B cell (primary cell): Measurements from ENCODE around the gene INSIG2. TPM values are rescaled to one million over a fixed set of nuclear protein-coding genes. Genes with fewer than 3 reads are reported as not detected.
A peak's percentile ranks its signal among the peaks of the same experiment; 100 is the strongest.

Experiments
- ATAC-seq: fragments of 200-7000 bp; cut with Tn5 transposase; one replicate; pipeline ENCODE4 v1.10.0; 2021; ENCODE audit warnings: low read depth, mild to moderate bottlenecking, moderate number of reproducible peaks, moderate library complexity
- CTCF ChIA-PET: fragments of 350-600 bp; sonication (Branson Sonifier 250); formaldehyde crosslinking; loops from one replicate; lab custom pipeline; 2021; ENCODE audit warnings: antibody characterized with exemption, inconsistent platforms; lab: Charles Lee
- POLR2A ChIA-PET: fragments of 350-600 bp; sonication (Branson Sonifier 250); formaldehyde crosslinking; loops from one replicate; lab custom pipeline; 2021; ENCODE audit warnings: antibody characterized with exemption; lab: Charles Lee
- DNase-seq: peaks from one replicate; pipeline ENCODE4 v3.0.0; 2013
- H2AFZ ChIP-seq: 2 replicates; pipeline ENCODE4 v1.6.1; 2012; ENCODE audit warnings: mild to moderate bottlenecking, low read depth, low read length; ENCODE audit not compliant: insufficient read depth, poor library complexity, severe bottlenecking
- H3K27ac ChIP-seq, 2 donors: 1 replicate in 1 of 2; 2 replicates in 1 of 2; pipeline ENCODE4 v1.5.1; 2012 to 2013; ENCODE audit warnings: low read length in 2 of 2, mild to moderate bottlenecking in 2 of 2, moderate library complexity in 1 of 2
- H3K27me3 ChIP-seq, 4 experiments: fragments of 200-600 bp in 1 of 4; sonication (generic) in 1 of 4; replicated peaks in 1 of 4; 1 replicate in 2 of 4; 2 replicates in 2 of 4; pipeline versions ENCODE4 v1.6.1 to v1.7.0; 2013 to 2016; ENCODE audit warnings: low read length in 3 of 4, mild to moderate bottlenecking in 2 of 4, mixed read lengths in 1 of 4, moderate library complexity in 1 of 4; ENCODE audit not compliant: insufficient read depth in 4 of 4, control insufficient read depth in 3 of 4; ENCODE audit errors: control extremely low read depth in 1 of 4
- H3K36me3 ChIP-seq, 2 experiments: replicated peaks in 1 of 2; 1 replicate in 1 of 2; 2 replicates in 1 of 2; pipeline versions ENCODE4 v1.6.1 to v1.7.1; 2013; ENCODE audit warnings: low read length in 1 of 2; ENCODE audit not compliant: insufficient read depth in 2 of 2, control insufficient read depth in 1 of 2; ENCODE audit errors: control extremely low read depth in 1 of 2, extremely low read depth in 1 of 2
- H3K4me1 ChIP-seq, 2 donors: fragments of 200-600 bp in 1 of 2; sonication (generic) in 1 of 2; 1 replicate in 1 of 2; 2 replicates in 1 of 2; pipeline versions ENCODE4 v1.5.1 to v1.6.1; 2013 to 2017; ENCODE audit warnings: low read length in 2 of 2; ENCODE audit not compliant: control insufficient read depth in 2 of 2, insufficient read depth in 2 of 2
- H3K4me2 ChIP-seq: replicated peaks from 2 replicates; pipeline ENCODE3; 2012; ENCODE audit warnings: mild to moderate bottlenecking, low read depth, low read length; ENCODE audit not compliant: poor library complexity, severe bottlenecking
- H3K4me3 ChIP-seq, 5 experiments: fragments of 200-600 bp in 1 of 5; sonication (generic) in 1 of 5; 1 replicate in 3 of 5; 2 replicates in 2 of 5; pipeline versions ENCODE4 v1.5.1 to v1.7.0; 2011 to 2016; ENCODE audit warnings: low read length in 4 of 5, mild to moderate bottlenecking in 4 of 5, low read depth in 2 of 5, control low read depth in 1 of 5, moderate library complexity in 1 of 5; ENCODE audit not compliant: insufficient read depth in 1 of 5; ENCODE audit errors: control extremely low read depth in 1 of 5, extremely low read depth in 1 of 5
- H3K79me2 ChIP-seq: fragments of 200-600 bp; sonication (generic); one replicate; pipeline ENCODE4 v1.6.0; 2016; ENCODE audit warnings: low read length; ENCODE audit not compliant: control insufficient read depth, insufficient read depth
- H3K9ac ChIP-seq: fragments of 200-600 bp; sonication (generic); 2 replicates; pipeline ENCODE4 v1.6.1; 2017; ENCODE audit warnings: mild to moderate bottlenecking, low read length, moderate library complexity
- H3K9me3 ChIP-seq, 3 donors: one replicate each; pipeline versions ENCODE4 v1.6.1 to v1.7.1; 2013; ENCODE audit warnings: low read length in 2 of 3; ENCODE audit not compliant: control insufficient read depth in 2 of 3, insufficient read depth in 1 of 3; ENCODE audit errors: control extremely low read depth in 1 of 3
- H4K20me1 ChIP-seq: 2 replicates; pipeline ENCODE4 v1.6.0; 2012; ENCODE audit warnings: mild to moderate bottlenecking, low read length; ENCODE audit not compliant: insufficient read depth, control insufficient read depth, poor library complexity, severe bottlenecking
- H3K27ac Mint-ChIP-seq: one replicate; pipeline ENCODE4 v1.8.0; 2021; ENCODE audit warnings: mixed read lengths
- H3K27me3 Mint-ChIP-seq: one replicate; pipeline ENCODE4 v1.8.0; 2021; ENCODE audit warnings: mixed read lengths
- H3K4me1 Mint-ChIP-seq: one replicate; pipeline ENCODE4 v1.8.0; 2021; ENCODE audit warnings: mixed read lengths
- H3K4me3 Mint-ChIP-seq: one replicate; pipeline ENCODE4 v1.8.0; 2021; ENCODE audit warnings: mixed read lengths
- H3K9me3 Mint-ChIP-seq: one replicate; pipeline ENCODE4 v1.8.0; 2022; ENCODE audit warnings: mixed read lengths; ENCODE audit not compliant: insufficient read depth
- CTCF ChIP-seq: fragments of 200-600 bp; IDR thresholded peaks from one replicate; pipeline ENCODE4 v1.8.0; 2022; ENCODE audit warnings: antibody characterized with exemption, mild to moderate bottlenecking
- EZH2 ChIP-seq: IDR thresholded peaks from 2 replicates; pipeline ENCODE4 v1.6.1; 2012; ENCODE audit warnings: borderline replicate concordance, low read depth, mild to moderate bottlenecking, moderate library complexity, low read length; ENCODE audit not compliant: insufficient read depth, poor library complexity, severe bottlenecking
- WGBS: methylation state at CpG from one replicate; pipeline ENCODE4 v1.1.5; 2013; ENCODE audit warnings: missing lambda C conversion rate; ENCODE audit not compliant: insufficient coverage; 5-methylcytosine and 5-hydroxymethylcytosine counted together
- intact Hi-C: fragments of 100-400 bp; cut with micrococcal nuclease; formaldehyde crosslinking; loops from one replicate; pipeline ENCODE4 v1.10.0; 2022
- polyA plus RNA-seq: library from polyadenylated mRNA; depleted of rRNA; stranded (reverse); fragments of >200 nt; gene quantifications from 2 replicates; pipeline ENCODE4 v1.2.3, GENCODE V29; 2012
- total RNA-seq, 2 donors: library from RNA; stranded (reverse); fragments of 120-200 nt in 1 of 2; gene quantifications; 1 replicate in 1 of 2; 2 replicates in 1 of 2; pipeline versions ENCODE4 v1.2.3 to v1.2.4, GENCODE V29; 2013 to 2022

INSIG2 gene
- total and polyA plus RNA-seq, 2 donors (not counting 1 experiment from before 2014, with no cell fraction given) = 14.2 to 29.5 TPM

GRCh38 chr2:118055512-118056164, 32.6 kb upstream of the INSIG2 start:
- Mint-ChIP-seq H3K4me1 (peaks cover 56% of the 10 kb centered on the region), H3K27ac (peak overlapping the region; percentile 98), H3K27me3 (no peaks in the 10 kb centered on the region), H3K4me3 (peak overlapping the region; percentile 80), H3K9me3 (no peaks in the 10 kb centered on the region)
- peak; percentile 75 for ATAC-seq
- H3K4me1 ChIP-seq = peaks cover 47 to 57% of the 10 kb centered on the region in 2 donors
- ChIA-PET CTCF (interaction anchor here (1.0 to 24.7 kb wide), 11 partner anchors 7 to 134 kb away, joined by 3 to 784 read pairs (median 5); partner anchors contain the start of genes CCDC93 and INSIG2), POLR2A (interaction anchor here (0.7 to 1.2 kb wide), 2 partner anchors 9 to 27 kb away, joined by 3 read pairs; no protein-coding TSS in a partner anchor)
- no peaks in the 10 kb centered on the region for H3K9me3 ChIP-seq
- intact Hi-C loops = loop anchor here (1.0 to 5.0 kb wide), 5 partner anchors 9 to 167 kb away; partner anchors contain the start of genes CCDC93 and INSIG2
- H3K36me3 ChIP-seq = no peaks in the 10 kb centered on the region
- peak overlapping the region; percentile 8 for H3K9ac ChIP-seq
- no peaks in the 10 kb centered on the region for H3K27me3 ChIP-seq
- peak; percentile 74 for DNase-seq
- H3K4me2 ChIP-seq = peak overlapping the region; percentile 59
- TF ChIP-seq CTCF (no peak), EZH2 (no peak)
- peak overlapping the region; percentile 31 for H2AFZ ChIP-seq
- peak overlapping the region; percentile 67 to 88 for H3K27ac ChIP-seq
- WGBS = 33% methylated on average over 3 of the region's 10 CpGs
- H3K79me2 ChIP-seq = no peaks in the 10 kb centered on the region
- H4K20me1 ChIP-seq = no peaks in the 10 kb centered on the region
- peak overlapping the region in 3 of 5 experiments; percentile 16 to 22 (median 19) for H3K4me3 ChIP-seq

- Mint-ChIP-seq H3K4me1 (peaks cover 60% of the 10 kb centered on the region), H3K9me3 (no peaks in the 10 kb centered on the region), H3K4me3 (peak overlapping the region; percentile 80), H3K27me3 (no peaks in the 10 kb centered on the region), H3K27ac (peak overlapping the region; percentile 98)
- H3K4me2 ChIP-seq = peak overlapping the region; percentile 59
- H3K4me1 ChIP-seq = peaks cover 52 to 63% of the 10 kb centered on the region in 2 donors
- H3K27me3 ChIP-seq = no peaks in the 10 kb centered on the region
- H3K4me3 ChIP-seq = peak overlapping the region in 2 of 5 experiments; percentile 16 to 22
- H3K79me2 ChIP-seq = no peaks in the 10 kb centered on the region
- ChIA-PET CTCF (interaction anchor here (1.0 to 24.7 kb wide), 9 partner anchors 11 to 134 kb away, joined by 3 to 784 read pairs (median 5); partner anchors contain the start of genes CCDC93 and INSIG2), POLR2A (no interaction called here)
- no peak overlapping the region for H3K9ac ChIP-seq
- peak; percentile 91 for ATAC-seq
- DNase-seq = peak; percentile 86
- peak overlapping the region; percentile 67 to 88 for H3K27ac ChIP-seq
- H2AFZ ChIP-seq = no peak overlapping the region
- TF ChIP-seq CTCF = no peak
- no peak for TF ChIP-seq EZH2
- intact Hi-C loops = loop anchor here (1.0 to 5.0 kb wide), 5 partner anchors 10 to 166 kb away; partner anchors contain the start of genes CCDC93 and INSIG2
- H3K36me3 ChIP-seq = no peaks in the 10 kb centered on the region
- 0% methylated on average over 3 of the region's 3 CpGs for WGBS
- no peaks in the 10 kb centered on the region for H3K9me3 ChIP-seq
- no peaks in the 10 kb centered on the region for H4K20me1 ChIP-seq
Observed at GRCh38 chr2:118056165-118056534, 32.1 kb upstream of the INSIG2 start.
